GM12873 (cell line): ENCODE measurements around the gene RASSF5.

Source experiments
- CTCF ChIP-seq: IDR thresholded peaks from 2 replicates; pipeline ENCODE4 v1.5.1; 2012; ENCODE audit warnings: low read depth, mild to moderate bottlenecking, moderate library complexity, low read length, control low read depth; ENCODE audit not compliant: insufficient read depth; ENCODE audit errors: missing control alignments

Gene RASSF5

DNA sequence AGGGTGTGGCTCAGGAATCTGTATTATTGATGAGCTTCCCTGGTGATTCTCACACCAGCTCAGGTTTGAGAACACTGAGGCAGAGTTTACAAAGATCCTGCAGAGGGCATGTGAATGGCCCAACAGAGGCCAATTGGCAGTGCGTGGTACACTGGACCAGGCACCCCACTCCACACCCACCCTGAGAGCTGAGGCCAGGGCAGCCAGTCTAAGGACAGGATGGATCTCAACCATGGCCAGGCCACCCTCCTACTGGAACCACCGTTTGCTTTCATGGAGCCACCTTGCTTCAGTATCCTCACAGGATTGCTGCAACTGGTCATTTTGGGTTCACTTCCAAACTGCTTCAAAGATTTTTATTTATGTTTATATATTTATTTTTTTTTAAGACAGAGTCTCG, 7.3 kb upstream of the RASSF5 start:
- no peak for TF ChIP-seq CTCF

DNA sequence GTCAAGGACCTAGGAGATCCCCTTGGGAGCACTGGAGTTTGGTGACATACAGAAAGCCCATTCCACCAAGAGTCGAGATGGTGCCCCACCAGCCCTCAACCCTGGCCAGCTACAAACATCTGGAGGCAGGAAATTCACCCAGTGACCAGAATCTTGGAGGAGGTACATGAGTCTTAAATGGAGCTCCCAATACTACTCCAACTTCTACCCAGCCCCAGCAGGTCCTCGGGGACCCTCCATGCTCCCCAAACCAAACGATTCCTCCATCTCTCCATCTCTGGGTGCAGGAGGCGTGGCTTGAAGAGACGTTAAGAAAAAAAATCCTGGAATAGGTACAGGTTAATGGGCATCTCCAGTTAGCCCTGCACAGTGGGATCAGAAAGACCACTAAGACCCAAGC, 5.5 kb upstream of the RASSF5 start:
- no peak for TF ChIP-seq CTCF

GRCh38 chr1:206502403-206502802, 4.9 kb upstream of the RASSF5 start:
- TF ChIP-seq CTCF = no peak

- no peak for TF ChIP-seq CTCF
These were observed 4.5 kb upstream of the RASSF5 start for GRCh38 chr1:206502812-206503211.

DNA sequence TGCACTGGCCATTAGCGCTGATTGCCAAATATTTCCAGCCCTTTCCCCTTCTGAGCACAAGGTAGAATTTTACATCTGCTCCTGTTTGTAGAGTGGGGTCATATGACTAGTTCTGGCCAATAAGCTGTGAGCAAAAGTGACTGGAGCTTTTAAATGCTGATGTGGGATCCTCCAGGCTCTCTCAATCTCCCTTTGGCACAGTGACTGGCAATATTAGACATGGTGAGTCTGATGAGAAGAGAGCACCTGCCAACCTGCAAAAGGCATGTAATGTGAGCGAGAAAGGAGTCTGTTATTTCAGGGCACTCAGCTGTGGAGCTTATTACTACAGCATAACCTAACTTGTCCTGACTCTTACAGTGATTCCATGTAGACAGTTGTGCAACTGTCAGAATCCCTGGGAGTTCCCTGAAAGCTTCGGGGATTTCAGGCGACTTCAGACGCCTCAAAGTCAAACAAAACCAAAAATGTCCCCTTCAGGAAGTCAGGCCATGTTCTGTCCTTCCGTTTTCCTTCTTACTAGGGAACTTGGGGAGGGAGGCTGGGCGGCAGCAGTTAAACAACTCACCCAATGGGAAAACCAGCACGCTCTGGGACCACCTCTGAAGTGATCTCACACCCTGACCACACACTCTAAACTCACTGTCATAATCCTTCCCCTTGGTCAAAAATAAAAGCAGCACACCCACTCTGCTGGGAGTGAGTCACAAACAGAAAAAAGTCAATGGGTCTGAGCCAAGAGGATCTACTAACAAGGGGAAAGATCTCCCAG, 3.6 kb upstream of the RASSF5 start:
- TF ChIP-seq CTCF = no peak

DNA sequence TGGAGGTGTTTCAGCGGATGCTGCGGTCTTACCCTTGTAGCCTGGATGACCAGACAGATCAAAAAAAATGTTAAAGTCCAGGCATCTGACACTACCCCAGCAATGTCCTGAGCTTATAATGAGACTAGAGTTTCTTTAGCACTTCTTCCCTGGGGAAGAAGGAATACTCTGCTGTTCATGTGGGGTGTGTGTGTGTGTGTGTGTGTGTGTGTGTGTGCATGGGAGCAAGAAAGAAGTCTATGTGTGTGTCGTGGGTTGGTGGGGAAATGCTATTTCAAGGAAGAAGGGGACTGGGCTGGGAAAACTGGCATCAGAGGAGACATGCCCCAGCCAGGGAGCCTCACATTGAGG, 3.0 kb upstream of the RASSF5 start:
- TF ChIP-seq CTCF = no peak

DNA sequence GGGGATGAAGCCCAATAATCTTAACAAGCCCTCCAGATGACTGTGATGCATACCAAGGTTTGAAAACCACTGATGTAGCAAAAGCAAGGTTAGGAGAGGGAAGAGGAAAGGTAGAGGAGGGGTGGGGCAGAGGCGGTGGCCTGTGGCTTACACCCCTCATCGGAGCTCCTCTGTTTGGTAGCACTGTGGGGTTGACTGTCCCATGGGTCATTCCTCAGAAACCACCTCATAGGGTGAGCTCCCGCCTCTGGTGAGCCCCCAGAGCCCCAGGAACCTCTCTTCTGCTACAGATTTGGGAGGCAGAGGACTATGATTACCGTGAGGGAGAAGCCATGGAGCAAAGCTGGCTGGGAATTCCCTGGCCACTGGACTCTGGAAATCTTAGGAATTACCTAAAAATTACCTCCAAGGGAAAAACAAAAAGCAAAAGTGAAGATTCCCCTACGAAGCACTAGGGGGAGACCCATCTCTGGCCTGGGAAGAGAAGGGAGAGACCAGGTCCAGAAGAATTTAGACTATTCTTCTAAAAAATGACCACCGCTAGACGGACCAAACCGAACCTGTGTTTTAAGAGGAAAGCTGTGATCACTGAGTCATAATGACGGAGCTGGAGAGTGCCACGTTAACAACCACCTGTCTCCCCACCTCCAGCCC, 1.5 kb upstream of the RASSF5 start:
- peak; percentile 54 for TF ChIP-seq CTCF
